NCI-H748 treated with DMSO at 0.1 percent for 48 hours (cell line): ENCODE data around the gene IL22RA1.

ENCODE experiments used
- DNase-seq: peaks from one replicate; lab custom pipeline; 2025; lab: John Stamatoyannopoulos, UW

IL22RA1 gene

DNA sequence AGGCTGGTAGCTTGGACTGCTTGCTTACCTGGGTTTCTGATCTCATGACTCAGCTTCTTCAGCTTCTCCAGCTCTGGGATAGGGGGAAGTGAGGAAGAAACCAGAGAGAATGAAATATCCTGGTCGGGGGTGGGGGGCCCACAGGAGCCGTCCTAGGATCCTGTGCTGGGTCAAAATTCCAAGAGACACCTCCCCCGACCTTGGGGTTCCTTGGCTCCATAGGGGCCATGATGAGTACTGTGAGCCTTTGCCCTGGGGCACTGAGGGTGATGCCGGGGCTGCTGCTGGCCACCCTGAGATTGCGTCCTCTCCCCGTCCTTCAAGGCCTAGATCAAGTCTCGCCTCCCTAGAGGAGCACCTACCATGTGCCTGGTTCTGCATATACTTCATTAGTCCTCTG lies 71.0 kb downstream of the IL22RA1 start:
- DNase-seq: no peak

DNA sequence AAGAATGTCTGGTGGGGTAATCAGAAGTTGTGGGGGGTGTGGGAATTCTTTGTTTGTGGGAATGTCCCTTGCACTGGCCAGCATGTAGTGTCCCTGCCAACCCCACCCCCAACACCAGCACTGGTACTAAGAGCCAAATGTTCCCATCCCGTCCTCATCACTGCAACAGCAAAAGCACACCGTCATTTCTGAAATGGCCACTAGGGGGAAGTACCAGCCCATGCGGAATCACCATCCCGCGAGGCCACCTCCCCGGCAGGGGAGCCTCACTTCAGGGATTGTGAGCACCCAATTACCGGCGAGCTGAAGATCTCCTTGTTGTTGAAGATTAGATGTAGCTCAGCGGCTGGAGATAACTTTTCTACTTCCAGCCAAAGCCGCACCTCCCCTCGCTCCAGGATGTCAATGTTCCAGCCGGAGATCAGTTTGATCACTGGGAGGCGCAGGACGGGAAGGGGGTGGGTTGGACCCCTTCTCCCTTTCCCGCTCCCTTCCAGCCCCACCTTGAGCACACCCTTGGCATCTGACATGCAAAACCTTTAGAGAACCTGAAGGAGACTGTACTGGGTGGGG lies 72.0 kb downstream of the IL22RA1 start:
- DNase-seq: peak; percentile 42

DNA sequence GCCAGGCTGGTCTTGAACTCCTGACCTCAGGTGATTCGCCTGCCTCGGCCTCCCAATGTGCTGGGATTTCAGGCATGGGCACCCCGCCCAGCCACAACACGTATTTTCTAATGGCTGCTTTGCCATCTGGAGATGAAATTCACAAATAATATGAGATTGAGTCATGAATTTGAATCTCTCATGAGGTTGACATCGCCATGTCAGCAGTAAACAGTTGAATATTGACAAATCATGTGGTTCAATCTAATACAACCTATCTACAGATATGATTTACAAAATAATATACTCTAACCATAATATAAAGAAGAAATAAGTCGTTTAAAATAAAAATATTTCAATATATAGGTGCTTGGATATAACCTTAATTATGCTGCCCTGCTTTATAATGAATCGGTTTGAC lies 73.1 kb downstream of the IL22RA1 start:
- no peak for DNase-seq
